Ureter (tissue), 1 donor: ENCODE results near the gene TNFSF13. TPM values are rescaled to one million over a fixed set of nuclear protein-coding genes. Genes with fewer than 3 reads are reported as not detected.
"Not testable (repeated sequence)": the region's sequence is repeated elsewhere in the genome, so short reads cannot be mapped to it uniquely, and the experiment has no call there.

Experiments
- DNase-seq: peaks from one replicate; pipeline ENCODE4 v3.0.0-alpha.2; 2020; ENCODE audit warnings: low spot score
- total RNA-seq: library from RNA; stranded (reverse); gene quantifications from one replicate; pipeline ENCODE4 v1.2.4, GENCODE V29; 2023
- donor health status: DM: yes; HTN: yes; CAD: no.

Gene TNFSF13
- total RNA-seq, 1 donor from 2014 or later = 23.0 TPM

DNA sequence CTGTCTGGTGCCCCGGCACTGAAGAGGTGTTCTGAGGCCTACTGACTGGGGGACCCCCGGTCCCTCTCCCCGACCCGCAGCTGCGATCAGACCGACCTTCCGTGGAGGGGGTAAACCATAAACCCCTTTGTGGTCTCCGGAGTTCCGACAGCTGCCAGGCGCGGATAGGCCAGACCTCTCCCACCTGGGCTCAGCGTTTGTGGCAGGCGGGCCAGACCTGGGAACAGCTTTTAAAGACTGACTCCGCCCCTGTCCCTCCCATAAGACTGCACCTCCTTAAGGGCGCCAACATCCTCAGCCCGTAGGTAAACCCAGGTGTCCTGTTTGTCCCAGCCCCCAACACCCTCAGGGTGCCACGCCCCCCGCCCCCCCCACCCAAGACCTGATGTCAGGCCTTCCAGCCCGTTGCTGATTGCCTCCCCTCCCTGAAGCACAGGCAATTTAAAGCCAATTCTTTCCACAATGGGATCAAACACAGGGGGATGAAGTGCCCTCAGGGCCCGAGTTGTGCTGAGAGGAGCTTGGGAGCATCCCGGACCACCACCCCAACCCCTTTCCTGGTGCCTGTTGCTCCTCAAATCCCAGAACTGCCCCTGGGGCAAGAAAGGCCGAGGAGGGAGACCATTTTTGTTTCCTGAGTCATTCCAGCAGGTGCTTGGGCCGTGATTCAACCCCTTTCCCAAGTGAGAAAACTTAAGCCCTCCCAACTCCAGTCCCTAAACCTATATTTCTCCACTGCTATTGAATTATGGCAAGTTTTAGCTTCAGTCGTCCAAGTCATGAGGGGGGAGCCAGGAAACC is 31.5 kb downstream of the TNFSF13 start, which contains the start of gene SOX15:
SOX15 (minus strand) TSS at position 204 of the 801 bp plus-strand sequence. CDS start 418 bp downstream, outside the sequence.
- DNase-seq = no peak

- no peak for DNase-seq
Measured at GRCh38 chr17:7590743-7591142, 32.2 kb downstream of the TNFSF13 start.

GRCh38 chr17:7591596-7591995 is 33.0 kb downstream of the TNFSF13 start:
- DNase-seq = no peak

DNA sequence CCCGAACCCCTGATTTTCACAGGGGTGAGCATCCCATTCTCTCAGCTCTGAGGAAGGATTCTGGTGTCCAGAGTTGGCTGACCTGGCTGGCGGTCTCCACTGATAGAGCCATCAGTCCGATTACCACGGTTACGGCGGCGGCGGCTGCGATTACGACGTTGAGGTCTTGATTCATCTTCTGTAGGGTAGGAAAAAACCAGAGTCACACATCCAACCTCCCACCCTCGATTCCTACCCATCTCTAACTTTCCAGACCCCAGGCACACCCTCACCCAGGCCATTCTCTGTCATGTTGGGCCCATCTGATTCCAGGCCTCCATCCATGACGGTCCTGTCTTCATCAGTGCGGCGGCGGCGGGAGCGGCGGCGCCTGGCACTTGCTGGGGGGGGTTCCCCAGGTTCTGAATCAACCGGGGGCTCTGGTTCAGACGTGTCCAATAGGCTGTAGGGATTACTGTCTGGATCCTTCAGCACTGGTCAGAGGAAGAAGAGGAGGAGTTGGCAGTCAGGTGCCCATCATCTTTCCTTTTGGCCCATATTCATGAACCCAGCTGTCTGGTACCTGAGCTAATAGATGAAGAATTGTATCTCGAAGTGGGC is 34.0 kb downstream of the TNFSF13 start:
- no peak for DNase-seq

DNA sequence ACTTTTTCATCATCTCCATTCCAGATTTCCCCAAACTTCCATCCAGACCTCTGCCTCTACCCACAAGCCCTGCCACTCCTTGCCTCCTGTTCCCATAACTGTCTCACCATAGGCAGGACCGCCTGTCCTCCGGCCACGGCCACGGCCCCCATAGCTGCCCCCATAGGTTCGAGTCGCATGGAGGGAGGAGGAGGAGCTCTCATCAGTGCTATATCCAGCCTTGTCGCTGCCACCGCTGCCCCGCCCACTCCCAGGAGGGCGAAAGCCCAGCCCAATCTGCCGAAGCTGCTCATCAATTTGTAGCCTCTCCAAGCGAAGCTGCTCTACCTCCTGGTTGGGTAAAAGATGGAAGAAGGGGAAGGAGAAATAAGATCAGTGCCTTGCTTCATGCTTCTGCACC is 34.7 kb downstream of the TNFSF13 start:
- DNase-seq = no peak

GRCh38 chr17:7597561-7597960 is 39.0 kb downstream of the TNFSF13 start:
- not testable (repeated sequence) for DNase-seq

- no peak for DNase-seq
Measured at GRCh38 chr17:7606280-7606679, 47.7 kb downstream of the TNFSF13 start.

DNA sequence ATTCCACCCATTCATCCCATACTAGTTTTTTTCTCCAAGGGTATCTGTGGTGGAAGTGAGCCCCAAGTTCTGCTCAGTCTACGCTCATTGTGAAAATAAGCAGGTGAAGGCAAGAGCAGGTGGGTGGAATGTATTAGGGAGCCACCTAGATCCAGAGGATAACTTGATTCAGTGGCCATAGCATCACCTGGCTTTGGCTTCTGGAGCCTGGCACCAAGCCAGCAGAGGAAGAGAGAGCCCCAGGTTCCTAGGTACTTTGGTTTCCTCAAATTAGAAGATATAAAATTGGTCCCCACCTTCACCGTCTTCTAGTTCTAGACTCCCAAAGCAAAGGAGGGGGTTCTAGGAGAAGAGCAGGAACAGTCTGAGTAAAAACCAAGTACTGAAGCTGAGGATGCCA is 52.1 kb downstream of the TNFSF13 start:
- no peak for DNase-seq

Other genes starting within 250 kb of the TNFSF13 start
- 67.6 TPM for gene GPS2, start 243.4 kb upstream of the TNFSF13 start, total RNA-seq
- gene NEURL4, start 229.4 kb upstream of the TNFSF13 start, total RNA-seq = 49.6 TPM
- 12.7 TPM for gene ACAP1, start 222.2 kb upstream of the TNFSF13 start, total RNA-seq
- gene KCTD11, start 206.6 kb upstream of the TNFSF13 start, total RNA-seq = 11.5 TPM
- gene TMEM95, start 203.6 kb upstream of the TNFSF13 start, total RNA-seq = not detected
- 12.3 TPM for gene TNK1, start 177.7 kb upstream of the TNFSF13 start, total RNA-seq
- 43.0 TPM for gene PLSCR3, start 164.2 kb upstream of the TNFSF13 start, total RNA-seq
- 115 TPM for gene TMEM256, start 154.7 kb upstream of the TNFSF13 start, total RNA-seq
- gene NLGN2, start 150.9 kb upstream of the TNFSF13 start, total RNA-seq = 22.3 TPM
- gene SPEM1, start 138.4 kb upstream of the TNFSF13 start, total RNA-seq = not detected
- gene SPEM2, start 133.1 kb upstream of the TNFSF13 start, total RNA-seq = not detected
- gene SPEM3, start 129.9 kb upstream of the TNFSF13 start, total RNA-seq = not detected
- gene TMEM102, start 123.3 kb upstream of the TNFSF13 start, total RNA-seq = 8.1 TPM
- 3.5 TPM for gene FGF11, start 119.2 kb upstream of the TNFSF13 start, total RNA-seq
- 6.8 TPM for gene CHRNB1, start 113.7 kb upstream of the TNFSF13 start, total RNA-seq
- gene ZBTB4, start 79.1 kb upstream of the TNFSF13 start, total RNA-seq = 65.5 TPM
- not detected for gene SLC35G6, start 77.3 kb upstream of the TNFSF13 start, total RNA-seq
- 151 TPM for gene POLR2A, start 74.4 kb upstream of the TNFSF13 start, total RNA-seq
- 30.6 TPM for gene TNFSF12, start 9.7 kb upstream of the TNFSF13 start, total RNA-seq
- gene SENP3, start 3.2 kb downstream of the TNFSF13 start, total RNA-seq = 43.9 TPM
- 61.0 TPM for gene CD68, start 20.9 kb downstream of the TNFSF13 start, total RNA-seq
- 68.1 TPM for gene MPDU1, start 25.1 kb downstream of the TNFSF13 start, total RNA-seq
- 8.0 TPM for gene SOX15, start 31.3 kb downstream of the TNFSF13 start, total RNA-seq
- gene FXR2, start 56.1 kb downstream of the TNFSF13 start, total RNA-seq = 30.6 TPM
- 57.1 TPM for gene SAT2, start 69.1 kb downstream of the TNFSF13 start, total RNA-seq
- not detected for gene SHBG, start 71.4 kb downstream of the TNFSF13 start, total RNA-seq
- 10.0 TPM for gene ATP1B2, start 92.2 kb downstream of the TNFSF13 start, total RNA-seq
- 131 TPM for gene TP53, start 128.7 kb downstream of the TNFSF13 start, total RNA-seq
- gene WRAP53, start 129.7 kb downstream of the TNFSF13 start, total RNA-seq = 6.5 TPM
- gene EFNB3, start 146.5 kb downstream of the TNFSF13 start, total RNA-seq = 2.3 TPM
- 1.5 TPM for gene DNAH2, start 159.0 kb downstream of the TNFSF13 start, total RNA-seq